Sigmoid colon (tissue), 4 donors: ENCODE measurements around the gene OSBP.

ENCODE experiments used
- CTCF ChIP-seq, 4 experiments: fragments of 450-650 bp in 3 of 4; fragments of 200-600 bp in 1 of 4; IDR thresholded peaks; one replicate each; pipeline ENCODE4 v1.5.1; 2016 to 2019; ENCODE audit warnings: antibody characterized with exemption in 4 of 4, mild to moderate bottlenecking in 3 of 4, moderate library complexity in 2 of 4
- EP300 ChIP-seq, 4 donors: sonication (generic); formaldehyde crosslinking; IDR thresholded peaks; one replicate each; pipeline ENCODE4 v1.6.1; 2017; ENCODE audit warnings: antibody characterized with exemption in 4 of 4
- POLR2A ChIP-seq, 2 donors: fragments of 450-650 bp; IDR thresholded peaks; one replicate each; pipeline ENCODE4 v1.6.1; 2016; ENCODE audit warnings: antibody characterized with exemption in 2 of 2, mild to moderate bottlenecking in 2 of 2, moderate library complexity in 2 of 2
- POLR2AphosphoS5 ChIP-seq, 4 donors: sonication (generic); formaldehyde crosslinking; IDR thresholded peaks; one replicate each; pipeline ENCODE4 v1.6.1; 2017; ENCODE audit warnings: antibody characterized with exemption in 4 of 4

DNA sequence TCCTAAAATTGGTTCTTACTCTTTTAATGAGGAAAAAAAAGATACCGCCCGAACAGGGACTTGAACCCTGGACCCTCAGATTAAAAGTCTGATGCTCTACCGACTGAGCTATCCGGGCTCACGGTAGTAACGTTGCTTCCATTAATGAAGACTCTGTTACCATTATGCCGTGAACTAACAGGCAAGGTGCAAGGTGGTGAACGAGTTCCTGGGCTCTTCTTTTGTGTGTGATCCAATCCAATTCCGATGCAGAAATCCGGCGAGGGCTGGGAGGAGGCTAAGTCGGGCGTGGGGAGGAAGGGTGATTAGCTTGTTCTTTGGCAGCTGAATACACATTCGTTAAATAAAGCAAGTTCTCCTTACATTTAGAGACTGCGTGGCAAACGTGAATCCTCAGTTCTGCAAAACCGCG, 55.3 kb downstream of the OSBP start:
- TF ChIP-seq CTCF (IDR thresholded peaks at IDR 0.05) (no peak), POLR2A (IDR thresholded peaks at IDR 0.05) (no peak), EP300 (IDR thresholded peaks at IDR 0.05) (no peak), POLR2AphosphoS5 (IDR thresholded peaks at IDR 0.05) (no peak)
